GM19023 (cell line): ENCODE results near the gene AGPAT4.

Experiments used
- ATAC-seq: cut with Tn5 transposase; IDR thresholded peaks from one replicate; pipeline ENCODE4 v1.9.1; 2021; ENCODE audit warnings: mild to moderate bottlenecking, moderate library complexity; ENCODE audit not compliant: unreplicated experiment

The AGPAT4 gene

DNA sequence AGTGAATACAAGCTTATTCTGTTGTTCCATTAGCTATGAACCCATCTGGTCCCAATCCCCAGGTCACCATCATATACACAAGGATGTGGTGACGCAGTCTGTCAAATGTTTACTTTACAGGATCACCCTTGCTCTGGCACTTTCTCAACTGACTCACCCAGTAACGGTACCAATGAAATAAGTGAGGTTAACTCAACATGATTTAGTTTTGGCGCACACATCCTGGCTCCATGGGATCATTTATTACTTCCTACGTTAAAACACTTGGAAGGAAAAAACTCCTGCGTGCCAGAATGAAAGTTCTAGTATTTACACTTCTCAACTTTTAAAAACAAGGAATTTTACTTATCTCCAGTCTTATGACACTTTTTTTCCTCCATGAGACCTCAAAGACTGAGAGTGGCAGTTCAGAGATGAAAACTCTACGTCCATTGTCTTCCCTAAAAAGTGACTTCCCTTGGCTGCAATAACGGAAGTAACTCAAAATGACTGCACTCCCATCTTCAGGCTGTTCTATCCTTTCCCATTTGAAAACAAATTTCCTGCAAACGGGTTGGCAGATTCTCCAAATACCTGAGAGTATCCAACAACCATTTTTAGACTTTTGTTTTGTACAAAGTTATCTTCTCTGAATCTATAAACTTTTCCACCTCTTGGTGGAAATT, 15.9 kb downstream of the AGPAT4 start:
- ATAC-seq, result no peak

DNA sequence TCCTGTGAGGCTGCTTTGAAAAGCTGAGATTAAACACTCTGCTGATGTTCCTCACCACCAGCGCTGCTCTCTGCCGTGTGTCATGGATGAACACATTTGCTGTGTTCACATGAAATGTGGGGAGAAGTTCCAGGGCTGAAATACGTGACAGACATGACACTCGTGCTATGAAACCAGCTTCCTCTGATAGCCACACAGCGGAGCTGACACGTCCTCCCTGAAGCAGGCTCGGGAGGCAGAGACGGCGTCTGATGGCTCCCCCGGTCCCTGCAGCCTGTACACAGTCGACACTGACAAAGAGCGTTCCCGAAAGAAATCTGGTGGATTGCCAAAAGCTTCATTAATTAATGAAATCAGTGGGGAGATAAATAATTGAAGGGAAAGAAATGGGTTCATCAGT, 17.5 kb downstream of the AGPAT4 start:
- no peak for ATAC-seq

DNA sequence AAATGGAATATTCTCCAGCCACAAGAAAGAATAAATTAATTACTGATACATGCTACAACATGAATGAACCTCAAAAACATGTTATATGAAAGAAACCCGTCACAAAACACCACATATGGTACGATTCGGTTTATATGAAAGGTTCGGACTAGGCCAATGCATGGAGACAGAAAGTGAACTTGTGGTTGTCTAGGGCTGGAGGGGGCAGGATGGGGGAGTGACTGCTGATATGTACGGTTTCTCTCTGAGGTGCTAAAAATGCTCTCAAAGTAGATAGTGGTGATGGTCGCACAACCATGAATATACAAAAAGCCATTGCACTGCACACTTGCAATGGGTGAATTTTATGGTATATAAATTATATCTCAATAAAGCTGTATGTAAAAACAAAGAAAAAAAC, 18.3 kb downstream of the AGPAT4 start:
- no peak for ATAC-seq

DNA sequence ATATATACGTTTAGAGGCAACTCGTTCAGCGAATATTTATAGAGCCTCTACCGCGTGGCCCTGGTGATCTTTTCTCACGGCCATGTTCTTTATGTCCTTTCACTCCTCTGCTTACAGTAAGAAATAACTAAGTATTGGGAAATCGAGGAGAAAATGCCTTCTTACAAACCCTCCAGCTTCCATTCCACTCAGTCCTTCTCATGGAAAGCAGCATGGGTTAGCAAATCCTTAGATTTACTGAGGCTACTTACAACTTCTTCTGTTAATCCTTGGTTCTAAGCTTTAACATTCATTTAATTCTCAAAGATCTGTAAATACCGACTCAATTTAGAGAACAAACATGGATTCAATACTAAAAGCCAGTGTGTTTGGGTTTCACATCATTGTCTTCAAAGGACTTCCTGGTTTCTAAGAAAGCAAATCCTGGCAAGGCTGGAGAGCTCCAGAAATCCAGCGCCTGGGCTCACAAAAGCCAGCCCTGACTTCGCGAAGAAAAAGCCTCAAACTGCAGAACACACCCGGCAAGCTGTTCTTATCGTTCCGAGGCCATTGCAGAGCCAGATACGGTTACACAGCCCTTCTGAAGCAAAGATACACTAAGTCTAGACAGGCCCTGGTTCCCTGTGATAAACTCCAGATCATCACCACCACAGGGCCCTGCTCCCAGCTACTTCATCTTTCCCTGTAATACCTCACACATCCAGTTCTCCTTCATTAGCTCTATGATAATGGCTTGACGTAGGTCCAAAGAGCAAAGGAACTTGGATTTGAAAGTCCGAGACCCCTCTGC, 19.2 kb downstream of the AGPAT4 start:
- no peak for ATAC-seq

DNA sequence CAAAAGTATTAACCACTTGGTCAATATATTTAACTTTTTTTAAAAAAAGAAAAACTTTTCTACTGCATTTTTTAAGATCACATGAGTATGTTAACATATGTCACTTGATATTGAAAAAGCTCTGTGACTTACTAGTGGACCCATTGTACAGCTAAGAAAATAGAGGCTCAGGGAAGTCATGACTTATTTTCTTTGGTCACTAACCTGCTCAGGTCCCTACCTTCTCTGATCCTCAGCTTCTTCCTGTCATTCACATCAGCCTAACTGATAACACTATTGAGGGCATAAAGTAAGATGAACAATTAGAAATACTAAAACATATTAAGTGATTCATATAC, 19.8 kb downstream of the AGPAT4 start:
- ATAC-seq, result no peak

DNA sequence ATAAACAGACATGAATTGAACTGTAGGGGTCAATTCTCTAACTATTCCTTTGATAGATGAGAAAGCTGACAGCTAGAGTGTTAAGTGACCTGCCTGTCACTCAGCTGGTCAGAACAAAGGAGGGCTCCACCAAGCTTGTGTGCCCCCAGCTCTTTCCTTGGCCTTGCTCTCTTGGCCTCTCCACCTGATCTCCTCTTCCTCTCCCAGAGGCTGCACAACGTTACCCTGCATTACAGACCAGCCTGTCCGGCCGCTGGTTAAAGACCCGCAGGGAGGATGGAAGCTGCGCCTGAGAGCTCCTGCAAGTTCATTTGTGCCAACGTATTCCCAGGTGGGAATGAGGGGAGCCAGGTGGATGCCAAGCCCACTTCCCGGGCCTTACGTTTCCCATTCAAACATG, 22.5 kb downstream of the AGPAT4 start:
- ATAC-seq, result no peak

DNA sequence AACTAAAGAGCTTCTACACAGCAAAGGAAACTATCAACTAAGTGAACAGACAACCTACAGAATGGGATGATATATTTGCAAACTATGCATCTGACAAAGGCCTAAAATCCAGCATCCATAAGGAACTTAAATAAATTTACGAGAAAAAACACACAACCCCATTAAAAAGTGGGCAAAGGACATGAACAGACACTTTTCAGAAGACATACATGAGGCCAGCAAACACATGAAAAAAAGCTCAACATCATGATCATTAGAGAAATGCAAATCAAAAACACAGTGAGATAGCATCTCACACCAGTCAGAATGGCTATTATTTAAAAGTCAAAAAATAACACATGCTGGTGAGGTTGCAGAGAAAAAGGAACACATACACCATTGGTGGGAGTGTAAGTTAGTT, 24.5 kb downstream of the AGPAT4 start:
- ATAC-seq, result no peak

DNA sequence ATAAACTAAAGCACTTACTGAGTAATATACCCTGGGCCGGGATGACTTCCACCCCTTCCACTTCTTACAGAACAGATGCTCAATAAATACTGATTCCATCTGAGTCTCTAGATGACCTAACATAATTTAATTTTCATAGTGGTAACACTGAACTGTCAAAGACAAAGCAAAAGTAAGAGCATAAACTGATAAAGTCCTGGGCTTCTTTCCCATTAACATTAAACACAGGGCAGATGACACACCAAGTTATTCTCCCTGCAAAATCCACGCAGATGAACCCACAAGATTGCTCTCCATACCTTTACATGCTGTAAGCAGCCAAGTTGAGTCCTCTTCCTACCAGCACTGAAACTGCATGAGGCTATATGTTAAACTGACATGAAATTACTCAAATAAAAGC, 27.1 kb downstream of the AGPAT4 start:
- no peak for ATAC-seq

DNA sequence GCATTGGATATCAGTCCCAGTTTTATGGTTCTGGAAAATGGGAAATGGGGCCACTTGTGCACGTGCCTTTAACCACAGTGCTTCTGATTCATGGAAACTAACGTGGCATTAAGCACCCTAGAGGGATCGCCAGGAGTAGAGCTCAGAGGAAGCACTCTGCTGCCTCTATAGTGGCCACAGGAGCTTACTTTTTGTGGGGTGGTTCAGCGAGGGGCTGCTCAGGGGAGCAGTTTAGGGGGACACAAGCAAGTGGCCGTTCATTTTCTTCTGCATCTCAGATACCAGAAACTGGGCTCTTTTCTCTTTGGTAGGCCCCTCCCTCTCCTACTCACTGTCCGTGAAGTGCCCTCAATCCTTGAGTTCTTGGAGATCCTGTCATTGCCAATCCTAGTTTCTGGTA, 28.5 kb downstream of the AGPAT4 start:
- ATAC-seq, result no peak

DNA sequence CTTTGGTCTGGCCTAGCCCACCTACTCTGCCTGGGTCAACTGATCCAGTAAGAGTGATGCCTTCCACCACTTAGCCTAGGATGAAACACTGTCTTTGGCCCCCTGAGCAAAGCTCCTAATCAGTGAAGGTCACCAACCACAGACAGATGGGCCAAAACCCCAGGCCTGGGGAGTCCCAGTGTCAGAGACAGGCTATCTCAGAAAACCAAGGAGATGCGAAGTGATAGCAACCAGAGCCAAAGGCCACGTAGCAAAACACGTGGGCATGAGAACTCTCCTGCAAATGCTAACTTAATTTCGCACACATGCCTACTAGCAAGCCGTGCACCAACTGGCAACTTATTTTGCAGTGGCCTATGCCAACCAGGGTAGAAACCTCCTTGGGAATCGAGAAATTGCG, 29.1 kb downstream of the AGPAT4 start:
- ATAC-seq, result no peak

DNA sequence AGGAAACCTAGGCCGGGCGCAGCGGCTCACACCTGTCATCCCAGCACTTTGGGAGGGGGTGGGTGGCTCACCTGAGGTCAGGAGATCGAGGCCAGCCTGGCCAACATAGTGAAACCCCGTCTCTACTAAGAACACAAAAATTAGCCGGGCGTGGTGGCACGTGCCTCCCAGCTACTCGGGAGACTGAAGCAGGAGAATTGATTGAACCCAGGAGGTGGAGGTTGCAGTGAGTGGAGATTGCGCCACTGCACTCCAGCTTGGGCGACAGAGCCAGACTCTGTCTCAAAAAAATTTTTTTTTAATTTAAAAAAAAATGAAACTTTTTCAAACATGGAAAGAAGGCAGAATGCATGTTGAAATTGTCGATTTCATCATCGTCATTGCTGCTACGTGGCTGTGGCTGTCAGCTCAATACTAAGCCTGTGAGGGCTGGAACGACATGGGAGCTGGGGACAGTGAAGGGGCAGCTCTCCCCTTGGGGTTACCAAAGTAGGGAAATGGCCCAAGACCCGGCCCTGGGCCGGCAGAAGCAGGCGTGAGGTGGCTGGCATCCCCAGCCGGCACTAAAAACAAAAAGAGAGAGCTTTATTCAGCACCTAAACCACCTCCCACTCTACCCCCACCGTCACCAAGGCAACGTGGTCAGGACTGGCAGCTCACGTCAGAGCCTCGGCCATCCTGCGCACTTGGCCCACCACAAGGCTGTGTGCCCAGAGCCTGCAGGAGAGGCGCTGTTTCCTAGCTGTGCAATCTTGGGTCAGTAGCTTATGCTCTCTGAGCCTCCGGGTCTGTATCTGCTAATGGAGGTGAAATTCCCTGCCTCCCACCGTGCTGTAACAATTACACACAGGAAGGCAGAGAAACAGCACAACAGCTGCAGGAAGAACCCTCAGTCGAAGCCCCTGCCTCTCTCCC, 30.8 kb downstream of the AGPAT4 start:
- no peak for ATAC-seq

DNA sequence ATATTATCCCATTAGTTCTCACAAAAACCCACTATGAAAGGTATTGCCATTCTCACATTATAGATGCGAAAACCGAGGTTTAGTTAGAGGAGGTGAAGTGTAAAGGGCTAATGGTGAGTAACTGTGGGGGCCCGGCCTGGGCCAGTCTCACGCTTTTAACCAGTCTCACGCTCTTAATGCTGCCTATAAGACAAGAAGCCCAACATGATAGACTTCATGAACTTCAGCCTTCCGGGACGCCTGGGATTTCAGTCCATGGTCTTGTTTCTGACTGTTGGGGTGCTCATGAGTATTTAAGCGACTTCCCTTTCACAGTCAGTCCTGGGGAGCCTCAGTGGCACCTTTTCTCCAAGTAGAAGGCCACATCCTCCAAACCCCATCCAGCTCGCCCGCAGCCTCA, 31.7 kb downstream of the AGPAT4 start:
- ATAC-seq, result no peak

DNA sequence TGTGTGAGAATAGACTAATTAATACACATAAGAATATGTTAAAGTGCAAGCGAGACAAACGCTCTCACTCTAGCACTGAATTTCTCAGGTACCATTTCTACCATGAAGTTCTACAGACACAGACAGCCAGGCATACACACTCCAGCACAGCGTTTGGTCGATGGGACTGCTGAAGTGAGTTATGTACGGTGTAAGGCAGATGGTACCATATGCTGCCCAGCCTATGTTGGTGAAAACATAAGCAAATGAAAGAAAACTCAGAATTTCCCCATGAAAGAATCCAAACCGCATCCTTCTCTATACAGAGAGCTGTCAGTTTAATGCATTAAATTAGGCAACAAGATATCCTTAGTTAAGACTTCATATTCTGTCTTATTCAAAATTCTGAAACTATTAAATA, 34.9 kb downstream of the AGPAT4 start:
- no peak for ATAC-seq

DNA sequence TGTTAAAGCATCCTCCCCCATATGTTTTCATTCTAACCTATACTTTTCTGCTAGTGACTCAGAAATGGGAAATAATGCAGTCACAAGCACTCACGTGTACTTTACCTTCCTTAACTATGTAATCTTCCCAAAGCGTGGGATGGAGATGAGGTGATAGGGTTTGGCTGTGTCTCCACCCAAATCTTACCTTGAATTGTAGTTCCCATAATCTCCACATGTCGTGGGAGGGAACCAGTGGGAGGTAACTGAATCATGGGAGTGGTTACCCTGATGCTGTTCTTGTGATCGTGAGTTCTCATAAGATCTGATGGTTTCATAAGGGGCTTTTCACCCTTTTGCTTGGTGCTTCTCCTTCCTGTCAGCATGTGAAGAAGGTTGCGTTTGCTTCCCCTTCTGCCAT, 35.4 kb downstream of the AGPAT4 start:
- ATAC-seq, result no peak

DNA sequence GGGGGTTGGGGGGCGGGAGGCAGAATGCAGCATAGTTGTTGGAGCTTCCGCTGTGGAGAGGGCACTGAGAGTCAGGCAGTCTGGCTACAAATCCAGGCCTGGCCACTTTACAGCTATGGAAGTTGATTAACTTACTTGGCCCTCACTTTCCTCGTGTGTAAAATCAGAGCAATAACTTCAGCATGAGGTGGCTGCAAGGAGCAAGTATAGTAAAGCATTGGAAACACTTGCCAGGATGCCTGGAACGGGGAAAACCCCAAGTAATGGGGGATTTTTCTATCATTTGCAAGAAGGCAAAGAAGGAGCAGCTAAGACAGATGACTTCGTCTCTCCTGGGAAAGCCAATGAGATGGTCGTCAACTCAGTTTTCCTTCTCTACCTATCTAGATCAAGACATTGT, 35.8 kb downstream of the AGPAT4 start:
- no peak for ATAC-seq

DNA sequence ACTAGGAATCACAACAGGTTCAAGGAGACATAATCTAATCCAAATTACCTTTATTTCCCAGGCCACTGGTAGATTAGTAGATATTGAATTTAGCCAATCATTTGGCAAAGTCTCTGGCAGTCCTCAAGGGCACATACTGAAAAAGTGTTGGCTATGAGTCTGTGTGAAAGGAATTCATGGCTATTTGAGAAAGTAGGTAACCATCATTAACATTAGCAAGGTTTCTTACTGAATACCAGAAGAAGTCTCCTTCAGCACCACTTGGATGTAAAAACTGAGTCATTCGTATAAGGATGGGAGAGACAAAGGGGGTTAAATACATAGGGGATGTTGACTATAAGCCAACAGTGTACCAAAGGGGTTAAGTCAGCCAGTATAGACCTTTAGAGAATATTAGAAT, 36.7 kb downstream of the AGPAT4 start:
- ATAC-seq, result no peak

DNA sequence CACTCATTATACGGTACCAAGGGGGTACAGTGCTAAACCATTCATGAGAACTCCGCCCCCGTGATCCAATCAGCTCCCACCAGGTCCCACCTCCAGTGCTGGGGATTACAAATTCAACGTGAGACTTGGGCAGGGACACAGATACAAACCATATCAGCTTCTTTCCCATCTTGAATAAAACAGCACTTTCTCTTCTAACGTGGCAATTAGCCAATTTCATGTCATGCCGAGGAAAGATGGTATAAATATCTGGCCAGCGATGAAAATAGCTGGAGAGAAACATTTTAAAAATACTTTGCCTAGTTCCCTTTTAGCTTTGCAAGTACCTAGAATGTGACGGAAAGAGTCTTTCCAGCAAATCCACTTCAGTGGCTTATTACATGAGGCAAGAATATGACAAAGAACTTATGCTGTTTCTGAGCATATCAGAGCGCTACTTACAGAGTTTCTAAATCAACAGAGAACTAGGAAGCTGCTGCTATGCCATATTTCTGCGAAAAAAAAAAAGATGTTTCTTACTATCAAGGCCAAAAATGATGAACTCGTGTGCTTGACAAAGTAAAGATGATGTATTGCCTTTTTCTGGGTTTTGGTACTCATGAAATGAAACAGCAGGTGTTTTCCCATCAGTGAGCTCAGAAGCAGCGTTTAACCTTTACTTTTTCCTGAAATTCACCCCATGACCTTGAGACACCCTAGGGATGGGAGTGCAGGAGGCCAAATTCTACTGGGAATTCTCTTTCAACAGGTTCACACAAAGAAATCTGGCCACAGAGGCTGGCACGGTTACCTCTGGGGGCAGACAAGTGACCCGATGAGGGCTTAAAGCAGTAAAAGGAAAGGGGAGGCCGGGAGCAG, 37.9 kb downstream of the AGPAT4 start:
- peak; percentile 66 for ATAC-seq

DNA sequence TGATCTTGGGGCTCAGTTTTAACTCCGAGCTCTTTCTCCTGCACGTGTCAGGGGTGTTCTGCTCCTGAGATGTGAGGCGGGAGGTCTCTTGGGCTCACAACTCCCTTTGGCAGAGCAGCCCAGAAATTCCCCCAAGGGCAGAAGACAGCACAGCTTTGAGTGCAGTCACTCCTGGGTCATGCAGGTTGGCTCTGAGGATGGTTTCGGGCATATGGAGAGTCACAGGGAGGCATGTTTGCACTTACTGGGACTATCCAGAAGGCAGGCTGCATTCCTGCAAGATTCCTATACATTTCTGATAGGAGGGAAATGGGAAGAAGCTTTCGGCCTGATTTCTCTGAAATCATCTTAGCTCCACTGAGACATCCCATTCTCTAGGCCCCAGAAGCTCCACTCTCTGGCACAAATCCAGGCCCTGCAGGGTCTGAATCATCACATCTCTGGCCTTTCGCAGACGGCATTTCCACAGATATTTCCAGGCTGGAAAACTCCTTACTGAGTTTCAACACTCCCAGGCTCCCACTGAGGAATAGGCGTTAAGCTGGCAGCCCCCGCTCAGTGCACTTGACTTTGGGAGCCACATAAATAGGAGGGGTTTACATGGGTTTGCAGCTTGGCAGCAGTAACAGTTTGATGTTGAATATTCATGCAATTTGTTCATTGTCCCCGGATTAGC, 39.7 kb downstream of the AGPAT4 start:
- no peak for ATAC-seq

DNA sequence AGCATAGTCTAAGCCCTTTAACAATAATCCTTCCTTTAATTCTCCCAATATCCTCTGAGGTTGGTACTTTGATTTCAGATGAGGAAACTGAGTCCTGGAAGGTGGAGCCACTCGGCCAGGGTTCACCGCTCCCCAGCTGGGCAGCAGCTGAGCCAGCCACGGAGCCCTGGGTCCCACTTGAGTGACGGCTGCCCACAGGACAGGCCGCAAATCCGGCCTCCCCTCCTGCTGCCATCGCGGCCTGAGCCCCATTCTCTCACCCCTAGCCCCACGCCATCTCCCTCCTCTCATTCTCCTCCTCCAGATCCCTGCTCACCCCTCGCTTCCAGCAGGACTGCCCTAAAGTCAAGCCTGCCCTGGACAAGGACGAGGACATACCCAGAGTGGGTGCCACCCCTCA, 41.4 kb downstream of the AGPAT4 start:
- no peak for ATAC-seq

DNA sequence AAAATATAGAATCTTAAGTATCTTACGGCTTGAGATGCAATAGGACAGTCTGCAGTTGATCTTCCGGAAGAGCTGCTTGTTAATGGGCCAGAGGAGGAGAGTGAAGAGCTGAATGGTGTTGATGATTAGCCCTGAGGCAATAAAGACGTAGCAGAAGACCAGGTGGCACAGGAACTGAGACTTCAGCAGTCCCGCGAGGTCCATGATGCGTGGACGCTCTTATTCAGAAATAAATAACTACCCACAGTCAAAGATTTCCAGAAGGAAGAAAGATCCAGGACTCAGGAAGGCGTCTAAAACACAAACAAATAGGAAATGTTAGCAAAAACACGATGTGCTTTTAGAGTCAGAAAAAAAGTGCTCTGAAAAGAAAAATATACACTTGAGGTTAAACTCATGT, 41.9 kb downstream of the AGPAT4 start:
- no peak for ATAC-seq
